ENCODE results near the gene EEF1A1. TPM values are rescaled to one million over a fixed set of nuclear protein-coding genes. Genes with fewer than 3 reads are reported as not detected.

The EEF1A1 gene
- total RNA-seq, 2 donors from 2014 or later, result 5,082 to 6,539 TPM

- Histone ChIP-seq H3K36me3 (peaks cover 47% of the 10 kb centered on the region), H3K9me3 (no peaks in the 10 kb centered on the region)
- ATAC-seq (ENCODE audit: insufficient number of reproducible peaks, low FRiP score, low read depth), result no peak
These were observed 44.1 kb downstream of the EEF1A1 start for GRCh38 chr6:73476723-73477122.

GRCh38 chr6:73471686-73472290, 49.0 kb downstream of the EEF1A1 start:
- Histone ChIP-seq H3K9me3 (no peaks in the 10 kb centered on the region), H3K27me3 (replicated peaks; ENCODE audit: insufficient read depth) (no peaks in the 10 kb centered on the region), H3K27ac (no peak overlapping the region), H3K36me3 (peaks cover 53% of the 10 kb centered on the region), H3K4me3 (no peak overlapping the region), H3K4me1 (ENCODE audit: control insufficient read depth in 1 of 2, low read depth in 2 of 2) (no peaks in the 10 kb centered on the region)
- DNase-seq (ENCODE audit: low spot score) (no peak), ATAC-seq (ENCODE audit: insufficient number of reproducible peaks, low FRiP score, low read depth) (no peak)
- no peak for TF ChIP-seq CTCF (IDR thresholded peaks at IDR 0.05)

More at GRCh38 chr6:73476723-73477122, 44.1 kb downstream of the EEF1A1 start:
- Histone ChIP-seq H3K4me3 (no peak overlapping the region), H3K27me3 (replicated peaks; ENCODE audit: insufficient read depth) (no peaks in the 10 kb centered on the region), H3K4me1 (ENCODE audit: control insufficient read depth in 1 of 2, low read depth in 2 of 2) (no peaks in the 10 kb centered on the region), H3K27ac (no peak overlapping the region)
- no peak for DNase-seq (ENCODE audit: low spot score)
- no peak for TF ChIP-seq CTCF (IDR thresholded peaks at IDR 0.05)

Other genes starting within 250 kb of the EEF1A1 start
- not detected for gene DPPA5, start 166.8 kb downstream of the EEF1A1 start, total RNA-seq
- not detected for gene KHDC3L, start 158.4 kb downstream of the EEF1A1 start, total RNA-seq
- gene OOEP, start 151.1 kb downstream of the EEF1A1 start, total RNA-seq, result not detected
- 10 to 100 TPM in 1 of 2 donors, 1 to 10 TPM in 1; 7.0 to 12.2 TPM for gene DDX43, start 126.2 kb downstream of the EEF1A1 start, total RNA-seq
- gene CGAS, start 68.7 kb downstream of the EEF1A1 start, total RNA-seq, result 10 to 100 TPM; 11.5 to 13.7 TPM
- 10 to 100 TPM; 14.2 to 25.3 TPM for gene MTO1, start 59.3 kb downstream of the EEF1A1 start, total RNA-seq
- gene SLC17A5, start 133.0 kb upstream of the EEF1A1 start, total RNA-seq, result 10 to 100 TPM; 24.1 to 36.8 TPM
- gene CD109, start 175.2 kb upstream of the EEF1A1 start, total RNA-seq, result 10 to 100 TPM; 12.6 to 21.3 TPM